Measurements from ENCODE around the gene SEPHS2.
"Not testable (repeated sequence)": the region's sequence is repeated elsewhere in the genome, so short reads cannot be mapped to it uniquely, and the experiment has no call there.

The SEPHS2 gene

DNA sequence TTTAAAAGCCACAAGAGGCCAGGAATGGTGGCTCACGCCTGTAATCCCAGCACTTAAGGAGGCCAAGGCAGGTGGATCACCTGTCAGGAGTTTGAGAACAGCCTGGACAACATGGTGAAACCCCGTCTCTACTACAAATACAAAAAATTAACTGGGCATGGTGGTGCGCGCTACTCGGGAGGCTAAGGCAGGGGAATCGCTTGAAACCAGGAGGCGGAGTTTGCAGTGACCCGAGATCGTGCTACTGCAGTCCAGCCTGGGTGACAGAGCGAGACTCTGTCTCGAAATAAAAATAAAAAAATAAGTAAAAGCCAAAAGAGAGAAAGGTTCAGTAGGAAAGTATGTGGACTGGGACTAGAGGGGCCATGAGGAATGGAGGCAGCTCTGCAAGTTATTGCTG lies 13.8 kb upstream of the SEPHS2 start:
- Histone ChIP-seq H3K4me1 (ENCODE audit: control insufficient read depth, insufficient read depth, low read length) (no peaks in the 10 kb centered on the region), H3K9ac (ENCODE audit: low read depth, low read length) (no peak overlapping the region), H3K27me3 (ENCODE audit: control insufficient read depth, insufficient read depth, low read length) (peaks cover 15% of the 10 kb centered on the region), H3K36me3 (ENCODE audit: insufficient read depth, low read length) (no peaks in the 10 kb centered on the region), H3K9me3 (replicated peaks; ENCODE audit: low read length) (no peaks in the 10 kb centered on the region), H3K4me2 (ENCODE audit: low read length) (no peak overlapping the region), H3K4me3 (ENCODE audit: low read length) (no peak overlapping the region)

DNA sequence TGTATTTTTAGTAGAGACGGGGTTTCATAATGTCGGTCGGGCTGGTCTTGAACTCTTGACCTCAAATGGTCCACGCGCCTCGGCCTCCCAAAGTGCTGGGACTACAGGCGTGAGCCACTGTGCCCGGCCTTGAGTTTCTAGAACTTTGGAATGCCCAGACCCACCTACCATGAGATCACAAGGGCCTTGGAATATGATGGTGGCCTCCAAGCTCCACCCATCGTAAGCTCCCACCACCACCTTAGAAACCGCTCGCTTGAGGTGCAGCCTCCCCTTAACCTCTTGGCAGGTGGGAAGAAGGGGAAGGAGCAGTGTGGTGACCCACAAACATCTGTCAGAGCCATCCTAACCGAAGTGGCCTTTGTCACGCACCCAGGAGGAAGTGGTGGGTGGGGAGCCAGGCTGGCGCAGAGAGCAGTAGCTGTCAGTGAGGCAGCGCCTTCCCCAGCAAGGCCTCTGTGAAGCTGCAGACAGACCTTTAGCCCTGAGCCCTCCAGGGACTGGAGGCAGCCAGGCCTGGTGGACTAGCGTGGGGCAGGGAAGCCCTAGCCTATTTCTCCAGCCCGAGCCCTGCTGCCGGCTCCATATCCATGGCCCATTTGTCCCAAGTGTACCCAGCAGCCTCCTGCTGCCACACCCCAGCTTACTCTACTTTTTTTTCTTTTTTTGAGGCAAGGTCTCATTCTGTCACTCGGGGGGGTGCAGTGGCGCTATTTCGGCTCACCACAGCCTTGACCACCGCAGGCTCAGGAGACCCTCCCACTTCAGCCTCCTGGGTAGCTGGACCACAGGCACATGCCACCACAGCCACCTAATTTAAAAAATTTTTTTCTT lies 13.1 kb upstream of the SEPHS2 start:
- Histone ChIP-seq H3K27me3 (ENCODE audit: control insufficient read depth, insufficient read depth, low read length) (peaks cover 18% of the 10 kb centered on the region), H3K36me3 (ENCODE audit: insufficient read depth, low read length) (no peaks in the 10 kb centered on the region), H3K9ac (ENCODE audit: low read depth, low read length) (no peak overlapping the region), H3K4me1 (ENCODE audit: control insufficient read depth, insufficient read depth, low read length) (no peaks in the 10 kb centered on the region), H3K9me3 (replicated peaks; ENCODE audit: low read length) (no peaks in the 10 kb centered on the region), H3K4me2 (ENCODE audit: low read length) (no peak overlapping the region), H3K4me3 (ENCODE audit: low read length) (no peak overlapping the region)

DNA sequence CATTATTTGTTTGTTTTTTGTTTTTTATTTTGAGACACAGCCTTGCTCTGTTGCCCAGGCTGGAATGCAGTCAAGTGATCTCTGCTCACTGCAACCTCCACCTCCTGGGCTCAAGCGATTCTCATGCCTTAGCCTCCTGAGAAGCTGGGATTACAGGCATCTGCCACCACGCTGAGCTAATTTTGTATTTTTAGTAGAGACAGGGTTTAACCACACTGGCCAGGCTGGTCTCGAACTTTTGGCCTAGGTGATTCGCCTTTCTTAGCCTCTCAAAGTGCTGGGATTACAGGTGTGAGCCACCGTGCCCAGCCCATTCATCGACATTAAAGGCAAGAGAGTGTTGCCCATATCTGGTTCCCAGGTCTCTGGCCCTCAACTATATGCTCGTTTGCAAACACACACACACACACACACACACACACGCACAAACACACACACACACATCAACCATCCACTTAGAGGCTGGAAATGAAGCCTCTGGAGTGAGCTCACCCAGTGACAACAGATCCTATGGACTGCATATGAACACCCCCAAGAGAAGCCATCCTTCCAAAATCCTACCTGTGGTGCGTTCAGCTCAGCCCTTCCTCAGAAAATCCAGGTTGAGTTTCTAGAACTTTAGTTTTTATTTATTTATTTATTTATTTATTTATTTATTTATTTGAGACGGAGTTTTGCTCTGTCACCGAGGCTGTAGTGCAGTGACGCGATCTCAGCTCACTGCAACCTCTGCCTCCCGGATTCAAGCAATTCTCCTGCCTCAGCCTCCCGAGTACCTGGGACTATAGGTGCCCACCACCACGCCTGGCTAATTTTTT lies 12.3 kb upstream of the SEPHS2 start:
- peaks cover 18% of the 10 kb centered on the region for H3K27me3 ChIP-seq (ENCODE audit: control insufficient read depth, insufficient read depth, low read length)
- H3K9ac ChIP-seq (ENCODE audit: low read depth, low read length) = no peak overlapping the region
- H3K4me2 ChIP-seq (ENCODE audit: low read length) = no peak overlapping the region
- H3K9me3 ChIP-seq (replicated peaks; ENCODE audit: low read length) = no peaks in the 10 kb centered on the region
- no peaks in the 10 kb centered on the region for H3K4me1 ChIP-seq (ENCODE audit: control insufficient read depth, insufficient read depth, low read length)
- H3K4me3 ChIP-seq (ENCODE audit: low read length) = no peak overlapping the region
- H3K36me3 ChIP-seq (ENCODE audit: insufficient read depth, low read length) = no peaks in the 10 kb centered on the region

DNA sequence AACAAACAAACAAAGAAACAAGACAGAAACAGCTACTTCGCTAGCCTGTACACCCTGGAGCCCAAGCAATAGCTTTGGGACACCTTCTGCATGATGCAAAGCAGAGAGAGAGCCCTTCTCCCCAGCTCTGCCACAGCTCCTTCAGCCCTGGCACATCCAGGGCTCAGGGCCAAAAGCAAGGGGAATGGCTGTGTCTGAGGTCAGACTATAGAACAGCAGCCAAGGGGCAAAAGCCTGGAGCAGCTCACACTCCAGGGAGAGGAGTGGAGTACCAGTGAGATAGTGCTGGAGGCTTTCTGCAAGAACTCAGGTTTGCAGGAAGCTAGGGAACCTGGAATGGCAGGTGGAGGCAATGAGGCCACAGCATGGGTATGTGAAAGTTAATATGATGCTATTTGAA lies 11.6 kb upstream of the SEPHS2 start:
- Histone ChIP-seq H3K27me3 (ENCODE audit: control insufficient read depth, insufficient read depth, low read length) (peaks cover 21% of the 10 kb centered on the region), H3K4me3 (ENCODE audit: low read length) (no peak overlapping the region), H3K36me3 (ENCODE audit: insufficient read depth, low read length) (no peaks in the 10 kb centered on the region), H3K9me3 (replicated peaks; ENCODE audit: low read length) (no peaks in the 10 kb centered on the region), H3K4me2 (ENCODE audit: low read length) (no peak overlapping the region), H3K4me1 (ENCODE audit: control insufficient read depth, insufficient read depth, low read length) (no peaks in the 10 kb centered on the region), H3K9ac (ENCODE audit: low read depth, low read length) (no peak overlapping the region)

DNA sequence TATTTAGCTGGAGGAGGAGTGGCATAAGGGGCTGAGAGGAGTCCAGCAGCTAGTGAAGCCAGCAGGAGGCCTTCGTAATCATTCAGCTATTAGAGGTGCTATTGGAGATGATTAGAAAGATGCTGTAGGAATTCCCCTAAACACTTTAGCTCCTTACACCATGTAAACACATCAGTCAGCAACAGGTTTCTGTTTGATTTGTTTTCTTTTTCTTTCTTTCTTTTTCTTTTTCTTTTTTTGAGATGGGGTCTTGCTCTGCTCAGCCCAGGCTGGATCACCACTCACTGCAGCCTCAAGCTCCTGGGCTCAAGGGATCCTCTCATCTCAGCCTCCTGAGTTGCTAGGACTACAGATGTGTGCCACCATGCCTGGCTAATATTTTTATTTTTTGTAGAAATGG lies 10.6 kb upstream of the SEPHS2 start:
- Histone ChIP-seq H3K36me3 (ENCODE audit: insufficient read depth, low read length) (no peaks in the 10 kb centered on the region), H3K4me2 (ENCODE audit: low read length) (no peak overlapping the region), H3K4me3 (ENCODE audit: low read length) (no peak overlapping the region), H3K9me3 (replicated peaks; ENCODE audit: low read length) (no peaks in the 10 kb centered on the region), H3K4me1 (ENCODE audit: control insufficient read depth, insufficient read depth, low read length) (no peaks in the 10 kb centered on the region), H3K27me3 (ENCODE audit: control insufficient read depth, insufficient read depth, low read length) (peaks cover 22% of the 10 kb centered on the region), H3K9ac (ENCODE audit: low read depth, low read length) (no peak overlapping the region)

DNA sequence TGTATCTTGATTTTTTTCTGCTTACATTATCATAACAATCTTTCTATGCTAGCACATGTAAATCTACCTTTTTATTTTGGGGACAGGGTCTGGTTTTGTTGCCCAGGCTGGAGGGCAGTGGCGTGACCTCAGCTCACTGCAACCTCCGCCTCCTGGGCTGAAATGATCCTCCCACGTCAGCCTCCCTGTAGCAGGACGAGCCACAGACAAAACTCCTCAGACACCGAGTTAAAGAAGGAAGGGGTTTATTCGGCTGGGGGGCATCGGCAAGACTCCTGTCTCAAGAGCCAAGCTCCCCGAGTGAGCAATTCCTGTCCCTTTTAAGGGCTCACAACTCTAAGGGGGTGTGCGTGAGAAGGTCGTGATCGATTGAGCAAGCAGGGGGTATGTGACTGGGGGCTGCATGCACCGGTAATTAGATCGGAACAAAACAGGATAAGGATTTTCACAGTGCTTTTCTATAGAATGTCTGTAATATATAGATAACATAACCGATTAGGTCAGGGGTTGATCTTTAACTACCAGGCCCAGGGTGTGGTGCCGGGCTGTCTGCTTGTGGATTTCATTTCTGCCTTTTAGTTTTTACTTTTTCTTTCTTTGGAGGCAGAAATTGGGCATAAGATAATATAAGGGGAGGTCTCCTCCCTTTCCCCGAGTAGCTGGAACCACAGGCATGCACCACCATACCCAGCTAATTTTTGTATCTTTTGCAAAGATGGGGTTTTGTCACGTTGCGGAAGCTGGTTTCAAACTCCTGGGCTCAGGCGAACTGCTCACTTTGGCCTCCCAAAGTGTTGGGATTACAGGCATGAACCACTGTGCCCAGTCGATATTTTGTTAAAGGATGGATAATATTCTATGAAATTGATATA lies 7.3 kb upstream of the SEPHS2 start:
- H3K9me3 ChIP-seq (replicated peaks; ENCODE audit: low read length); H3K9ac ChIP-seq (ENCODE audit: low read depth, low read length); H3K4me2 ChIP-seq (ENCODE audit: low read length); H3K36me3 ChIP-seq (ENCODE audit: insufficient read depth, low read length); H3K4me1 ChIP-seq (ENCODE audit: control insufficient read depth, insufficient read depth, low read length); H3K4me3 ChIP-seq (ENCODE audit: low read length): not testable (repeated sequence)
- peaks cover 22% of the 10 kb centered on the region for H3K27me3 ChIP-seq (ENCODE audit: control insufficient read depth, insufficient read depth, low read length)

DNA sequence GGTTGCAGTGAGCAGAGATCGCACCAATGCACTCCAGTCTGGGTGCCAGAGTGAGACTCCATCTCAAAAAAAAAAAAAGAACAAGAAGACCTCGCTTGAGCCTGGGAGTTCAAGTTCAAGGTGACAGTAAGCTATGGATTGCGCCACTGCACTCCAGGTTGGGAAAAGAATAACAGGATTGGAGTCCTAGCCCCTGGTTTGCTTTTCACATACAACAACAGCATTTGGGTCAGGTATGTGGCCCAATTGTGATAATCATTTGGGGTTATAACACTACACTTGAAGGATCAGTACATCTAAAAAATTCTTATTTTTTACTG lies 3.4 kb upstream of the SEPHS2 start:
- Histone ChIP-seq H3K27me3 (ENCODE audit: control insufficient read depth, insufficient read depth, low read length) (peaks cover 4% of the 10 kb centered on the region), H3K36me3 (ENCODE audit: insufficient read depth, low read length) (peaks cover 7% of the 10 kb centered on the region), H3K4me1 (ENCODE audit: control insufficient read depth, insufficient read depth, low read length) (peaks cover 15% of the 10 kb centered on the region), H3K4me2 (ENCODE audit: low read length) (no peak overlapping the region), H3K9ac (ENCODE audit: low read depth, low read length) (no peak overlapping the region), H3K9me3 (replicated peaks; ENCODE audit: low read length) (no peaks in the 10 kb centered on the region), H3K4me3 (ENCODE audit: low read length) (no peak overlapping the region)

DNA sequence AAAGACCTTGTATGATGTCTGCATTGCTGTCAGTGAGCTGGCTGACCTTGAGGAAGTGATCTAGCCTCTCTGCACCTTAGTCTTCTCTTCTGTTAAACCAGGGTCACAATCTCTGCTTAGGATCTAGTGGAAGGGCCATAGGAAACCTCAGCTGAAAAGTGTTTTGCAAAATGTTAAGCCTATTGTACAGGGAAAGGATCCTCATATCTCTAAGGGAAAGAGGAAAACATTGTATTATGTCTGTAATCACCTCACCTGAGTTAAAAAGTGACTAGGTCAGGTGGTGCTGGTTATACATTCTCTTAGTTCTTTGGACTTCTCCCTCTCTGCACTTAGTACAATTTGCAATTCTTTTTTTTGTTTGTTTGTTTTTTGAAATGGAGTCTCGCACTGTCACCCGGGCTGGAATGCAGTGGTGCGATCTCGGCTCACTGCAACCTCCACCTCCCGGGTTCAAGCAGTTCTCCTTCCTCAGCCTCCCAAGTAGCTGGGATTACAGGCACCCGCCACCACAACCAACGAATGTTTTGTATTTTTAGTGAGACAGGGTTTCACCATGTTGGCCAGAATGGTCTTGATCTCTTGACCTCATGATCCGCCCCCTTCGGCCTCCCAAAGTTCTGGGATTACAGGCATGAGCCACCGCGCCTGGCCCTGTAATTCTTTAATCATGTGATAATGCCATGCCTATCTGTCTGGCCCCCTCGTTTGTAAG lies 2.0 kb upstream of the SEPHS2 start:
- no peak overlapping the region for H3K4me3 ChIP-seq (ENCODE audit: low read length)
- no peak overlapping the region for H3K4me2 ChIP-seq (ENCODE audit: low read length)
- peaks cover 16% of the 10 kb centered on the region for H3K36me3 ChIP-seq (ENCODE audit: insufficient read depth, low read length)
- H3K4me1 ChIP-seq (ENCODE audit: control insufficient read depth, insufficient read depth, low read length) = peaks cover 15% of the 10 kb centered on the region
- peaks cover 4% of the 10 kb centered on the region for H3K27me3 ChIP-seq (ENCODE audit: control insufficient read depth, insufficient read depth, low read length)
- H3K9me3 ChIP-seq (replicated peaks; ENCODE audit: low read length) = no peaks in the 10 kb centered on the region
- H3K9ac ChIP-seq (ENCODE audit: low read depth, low read length) = no peak overlapping the region

DNA sequence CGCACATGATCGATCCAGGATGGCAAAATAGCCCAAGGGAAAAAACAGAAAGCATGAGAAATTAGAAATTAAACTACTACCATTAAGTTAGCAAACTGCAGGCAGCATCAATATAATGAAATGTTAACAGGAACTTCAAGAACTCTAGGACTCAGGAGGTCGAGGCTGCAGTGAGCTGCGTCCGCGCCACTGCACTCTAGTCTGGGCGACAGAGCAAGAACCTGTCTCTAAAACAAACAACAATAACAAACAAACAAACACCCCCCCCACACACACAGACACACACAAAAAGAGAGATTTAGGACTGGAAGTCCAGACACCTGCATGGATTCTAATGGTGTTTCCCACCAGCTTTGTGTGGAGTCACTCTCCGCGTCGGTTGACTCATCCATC lies 525 bp upstream of the SEPHS2 start:
- H3K9ac ChIP-seq (ENCODE audit: low read depth, low read length) = peak overlapping the region; percentile 96
- peaks cover 15% of the 10 kb centered on the region for H3K4me1 ChIP-seq (ENCODE audit: control insufficient read depth, insufficient read depth, low read length)
- peak overlapping the region; percentile 81 for H3K4me3 ChIP-seq (ENCODE audit: low read length)
- H3K36me3 ChIP-seq (ENCODE audit: insufficient read depth, low read length) = peaks cover 16% of the 10 kb centered on the region
- no peaks in the 10 kb centered on the region for H3K27me3 ChIP-seq (ENCODE audit: control insufficient read depth, insufficient read depth, low read length)
- peak overlapping the region; percentile 90 for H3K4me2 ChIP-seq (ENCODE audit: low read length)
- H3K9me3 ChIP-seq (replicated peaks; ENCODE audit: low read length) = no peaks in the 10 kb centered on the region

DNA sequence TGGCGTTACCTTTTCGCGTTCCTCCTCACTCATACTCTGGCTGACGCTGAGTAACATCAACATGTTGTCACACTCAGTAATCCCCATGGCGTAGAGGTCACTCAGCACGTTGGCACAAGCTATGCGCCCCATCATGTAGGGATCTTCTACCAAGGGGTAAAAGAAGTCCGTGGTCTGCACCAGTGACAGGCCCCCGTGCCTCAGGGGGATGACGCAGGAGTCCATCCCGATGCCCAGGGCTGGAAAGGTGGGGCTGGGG lies 596 bp downstream of the SEPHS2 start:
- H3K9me3 ChIP-seq (replicated peaks; ENCODE audit: low read length) = no peaks in the 10 kb centered on the region
- peak overlapping the region; percentile 96 for H3K9ac ChIP-seq (ENCODE audit: low read depth, low read length)
- H3K4me2 ChIP-seq (ENCODE audit: low read length) = peak overlapping the region; percentile 90
- peaks cover 15% of the 10 kb centered on the region for H3K4me1 ChIP-seq (ENCODE audit: control insufficient read depth, insufficient read depth, low read length)
- peak overlapping the region; percentile 81 for H3K4me3 ChIP-seq (ENCODE audit: low read length)
- no peaks in the 10 kb centered on the region for H3K27me3 ChIP-seq (ENCODE audit: control insufficient read depth, insufficient read depth, low read length)
- peaks cover 16% of the 10 kb centered on the region for H3K36me3 ChIP-seq (ENCODE audit: insufficient read depth, low read length)
